ENCODE measurements around the gene CPA3.

GRCh38 chr3:148945116-148945515 is 80.0 kb downstream of the CPA3 start:
- TF ChIP-seq CTCF (tag by site-specific recombination; IDR thresholded peaks at IDR 0.05) (no peak), ZNF112 (tag by site-specific recombination; IDR thresholded peaks at IDR 0.05) (no peak), ZNF174 (tag by site-specific recombination; IDR thresholded peaks at IDR 0.05) (no peak), ZNF629 (tag by site-specific recombination; IDR thresholded peaks at IDR 0.05) (no peak), YY1 (tag by site-specific recombination; IDR thresholded peaks at IDR 0.05) (no peak), TRIM28 (IDR thresholded peaks at IDR 0.05; ENCODE audit: borderline replicate concordance, low read length) (no peak), GLIS2 (tag by site-specific recombination; IDR thresholded peaks at IDR 0.05) (no peak), ZNF19 (tag by site-specific recombination; IDR thresholded peaks at IDR 0.05; ENCODE audit: low read depth) (no peak), PRDM6 (tag by site-specific recombination; IDR thresholded peaks at IDR 0.05) (no peak), ZNF768 (tag by site-specific recombination; IDR thresholded peaks at IDR 0.05) (no peak), ZNF513 (tag by site-specific recombination; IDR thresholded peaks at IDR 0.05) (no peak), ZBTB7A (tag by site-specific recombination; IDR thresholded peaks at IDR 0.05; ENCODE audit: low read depth) (no peak)
- TF ChIP-seq, protein P1, sequence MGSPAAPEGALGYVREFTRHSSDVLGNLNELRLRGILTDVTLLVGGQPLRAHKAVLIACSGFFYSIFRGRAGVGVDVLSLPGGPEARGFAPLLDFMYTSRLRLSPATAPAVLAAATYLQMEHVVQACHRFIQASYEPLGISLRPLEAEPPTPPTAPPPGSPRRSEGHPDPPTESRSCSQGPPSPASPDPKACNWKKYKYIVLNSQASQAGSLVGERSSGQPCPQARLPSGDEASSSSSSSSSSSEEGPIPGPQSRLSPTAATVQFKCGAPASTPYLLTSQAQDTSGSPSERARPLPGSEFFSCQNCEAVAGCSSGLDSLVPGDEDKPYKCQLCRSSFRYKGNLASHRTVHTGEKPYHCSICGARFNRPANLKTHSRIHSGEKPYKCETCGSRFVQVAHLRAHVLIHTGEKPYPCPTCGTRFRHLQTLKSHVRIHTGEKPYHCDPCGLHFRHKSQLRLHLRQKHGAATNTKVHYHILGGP (tag by site-specific recombination; IDR thresholded peaks at IDR 0.05), result no peak
